Epithelial cell of prostate (primary cell): ENCODE measurements around the gene CCDC40.
"Not testable (repeated sequence)": the region's sequence is repeated elsewhere in the genome, so short reads cannot be mapped to it uniquely, and the experiment has no call there.

ENCODE experiments used
- DNase-seq: peaks from one replicate; pipeline ENCODE4 v3.0.0-alpha.2; 2011; ENCODE audit warnings: low read depth, low spot score
- H3K27ac ChIP-seq: fragments of 450-650 bp; 2 replicates; pipeline ENCODE4 v1.5.1; 2017; ENCODE audit warnings: mild to moderate bottlenecking

CCDC40 gene

GRCh38 chr17:80034791-80035686 lies 1.4 kb upstream of the CCDC40 start:
- no peak for DNase-seq
- peak overlapping the region; percentile 26 for H3K27ac ChIP-seq

GRCh38 chr17:80035687-80035936 lies 830 bp upstream of the CCDC40 start, which contains the start of gene TBC1D16:
Gene TBC1D16, minus strand, starts transcription at chr17:80035872. Its CDS starts 22,325 bp downstream, at chr17:80013547.
- H3K27ac ChIP-seq, result peak within 1 kb of the TSS; percentile 26
- no peak for DNase-seq

GRCh38 chr17:80036715-80037477 lies 454 bp downstream of the CCDC40 start:
- no peak for DNase-seq
- H3K27ac ChIP-seq, result no peak overlapping the region

GRCh38 chr17:80043963-80044362 lies 7.5 kb downstream of the CCDC40 start:
- DNase-seq, result no peak
- no peak overlapping the region for H3K27ac ChIP-seq

GRCh38 chr17:80045703-80046102 lies 9.3 kb downstream of the CCDC40 start:
- no peak for DNase-seq
- H3K27ac ChIP-seq, result no peak overlapping the region

- not testable (repeated sequence) for DNase-seq, H3K27ac ChIP-seq
These were observed 10.3 kb downstream of the CCDC40 start for GRCh38 chr17:80046709-80047108.

- DNase-seq, result no peak
- no peak overlapping the region for H3K27ac ChIP-seq
These were observed 10.7 kb downstream of the CCDC40 start for GRCh38 chr17:80047176-80047575.

GRCh38 chr17:80049986-80050385 lies 13.5 kb downstream of the CCDC40 start:
- DNase-seq, result no peak
- no peak overlapping the region for H3K27ac ChIP-seq

- DNase-seq, result no peak
- no peak overlapping the region for H3K27ac ChIP-seq
These were observed 14.3 kb downstream of the CCDC40 start for GRCh38 chr17:80050706-80051105.

GRCh38 chr17:80051681-80052080 lies 15.2 kb downstream of the CCDC40 start:
- DNase-seq, result no peak
- no peak overlapping the region for H3K27ac ChIP-seq

- no peak overlapping the region for H3K27ac ChIP-seq
- DNase-seq, result no peak
These were observed 16.7 kb downstream of the CCDC40 start for GRCh38 chr17:80053102-80053501.

GRCh38 chr17:80055597-80055996 lies 19.2 kb downstream of the CCDC40 start:
- DNase-seq, result no peak
- no peak overlapping the region for H3K27ac ChIP-seq

- DNase-seq, result no peak
- no peak overlapping the region for H3K27ac ChIP-seq
These were observed 22.0 kb downstream of the CCDC40 start for GRCh38 chr17:80058311-80058955.

- DNase-seq, result no peak
- H3K27ac ChIP-seq, result no peak overlapping the region
These were observed 24.2 kb downstream of the CCDC40 start for GRCh38 chr17:80060644-80061043.

- no peak for DNase-seq
These were observed 25.0 kb downstream of the CCDC40 start for GRCh38 chr17:80061421-80061820.

GRCh38 chr17:80063830-80064585 lies 27.6 kb downstream of the CCDC40 start:
- H3K27ac ChIP-seq, result no peak overlapping the region
- no peak for DNase-seq

More at GRCh38 chr17:80061421-80061820, 25.0 kb downstream of the CCDC40 start:
- no peak overlapping the region for H3K27ac ChIP-seq

- no peak overlapping the region for H3K27ac ChIP-seq
These were observed 28.3 kb downstream of the CCDC40 start for GRCh38 chr17:80064696-80065095.

GRCh38 chr17:80065478-80066170 lies 29.2 kb downstream of the CCDC40 start:
- no peak overlapping the region for H3K27ac ChIP-seq
- DNase-seq, result no peak

More at GRCh38 chr17:80064696-80065095, 28.3 kb downstream of the CCDC40 start:
- no peak for DNase-seq

- no peak overlapping the region for H3K27ac ChIP-seq
- DNase-seq, result no peak
These were observed 31.0 kb downstream of the CCDC40 start for GRCh38 chr17:80067393-80067986.
